NCI-H2029 (cell line): ENCODE measurements around the gene HSPA14.
"Not testable (repeated sequence)": the region's sequence is repeated elsewhere in the genome, so short reads cannot be mapped to it uniquely, and the experiment has no call there.

Experiments
- DNase-seq: peaks from one replicate; lab custom pipeline; 2025; lab: John Stamatoyannopoulos, UW

HSPA14 gene

GRCh38 chr10:14884082-14884481 is 46.0 kb downstream of the HSPA14 start:
- DNase-seq, result no peak

DNA sequence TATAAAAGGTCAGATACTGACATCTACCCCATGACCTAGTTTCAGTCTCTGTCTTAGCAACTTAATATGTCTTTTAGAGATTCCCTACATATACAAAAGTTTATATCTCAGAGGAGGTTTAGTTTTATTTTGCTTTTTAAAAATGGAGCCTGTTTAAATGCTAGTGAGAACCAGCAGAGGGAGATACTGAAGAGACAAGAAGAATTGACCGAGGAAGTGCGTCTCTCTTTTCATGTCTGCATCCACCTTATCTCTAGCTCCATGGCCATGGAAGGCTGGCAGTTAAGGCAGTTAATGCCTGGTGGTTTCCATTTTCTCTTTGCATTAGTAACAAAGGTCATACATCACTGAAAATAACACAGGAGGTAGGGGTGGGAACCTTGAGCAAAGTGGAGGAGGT is 51.2 kb downstream of the HSPA14 start:
- no peak for DNase-seq

GRCh38 chr10:14891151-14891550 is 53.0 kb downstream of the HSPA14 start:
- no peak for DNase-seq

DNA sequence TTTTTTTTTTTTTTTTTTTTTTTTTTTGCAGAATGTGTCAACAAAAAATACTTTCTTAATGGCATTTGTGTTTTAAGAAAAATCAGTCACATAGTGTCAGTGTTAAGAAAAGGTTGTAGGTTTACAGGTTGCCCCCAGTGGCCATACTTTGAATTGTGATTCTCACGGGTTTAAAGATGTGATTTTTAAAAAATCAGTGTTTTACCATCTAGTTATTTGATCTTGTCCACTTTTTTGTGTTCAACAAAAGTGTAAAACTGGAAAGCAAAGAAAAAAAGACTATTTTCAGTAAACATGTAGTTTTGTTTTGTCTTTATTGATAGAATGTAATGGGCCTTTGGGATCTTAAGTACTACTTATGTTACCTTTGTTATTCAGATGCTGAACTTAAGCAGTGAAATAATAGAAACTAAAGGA is 66.2 kb downstream of the HSPA14 start:
- DNase-seq, result no peak

DNA sequence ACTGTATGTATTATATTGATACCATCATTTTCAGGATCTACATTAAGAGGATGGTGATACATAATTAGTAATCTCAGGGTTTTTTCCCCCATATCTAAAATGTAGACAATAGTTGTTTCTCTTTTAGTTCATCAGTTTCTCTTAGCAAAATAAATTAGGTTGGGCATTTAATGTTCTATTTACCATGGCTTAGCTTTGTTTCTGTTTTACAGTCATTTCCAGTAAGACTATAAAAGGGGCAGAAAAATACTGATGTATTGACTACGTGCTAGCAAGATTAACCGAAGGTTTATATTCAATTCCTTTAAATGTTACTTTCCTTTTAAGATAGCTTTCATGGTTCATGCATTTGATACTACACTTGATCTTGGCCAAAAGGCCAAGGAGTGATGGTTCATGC is 66.8 kb downstream of the HSPA14 start:
- DNase-seq, result no peak

DNA sequence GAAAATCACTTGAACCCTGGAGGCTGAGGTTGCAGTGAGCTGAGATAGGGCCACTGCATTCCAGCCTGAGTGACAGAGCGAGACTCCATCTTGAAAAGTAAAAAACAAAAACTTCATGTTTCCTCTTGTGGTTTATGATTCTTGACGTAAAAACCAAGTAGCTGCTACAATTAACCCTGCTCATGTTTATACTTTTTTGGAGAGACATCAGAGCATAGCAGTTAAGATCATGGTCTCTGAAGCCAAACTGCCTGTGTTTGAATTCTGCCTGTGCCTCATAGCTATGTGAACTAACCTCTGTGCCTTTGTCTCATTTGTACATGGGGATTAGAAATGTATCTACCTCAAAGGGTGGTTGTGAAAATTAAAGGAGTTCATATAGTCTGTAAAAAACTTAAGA is 67.8 kb downstream of the HSPA14 start:
- no peak for DNase-seq

DNA sequence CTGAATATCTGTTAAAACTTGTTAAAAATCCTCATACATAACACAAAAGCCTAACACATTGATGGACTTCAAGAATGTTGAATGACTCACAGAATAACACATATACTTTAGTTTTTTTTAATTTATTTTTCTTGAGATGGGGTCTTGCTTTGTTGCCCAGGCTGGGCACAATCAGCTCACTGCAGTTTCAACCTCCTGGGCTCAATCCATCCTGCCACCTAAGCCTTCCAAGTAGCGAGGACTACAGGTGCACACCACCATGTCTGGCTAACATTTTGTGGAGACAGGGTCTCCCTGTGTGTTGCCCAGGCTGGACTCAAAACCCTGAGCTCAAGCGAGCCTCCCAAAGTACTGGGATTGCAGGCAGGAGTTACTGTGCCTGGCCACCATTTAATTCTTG is 68.7 kb downstream of the HSPA14 start:
- no peak for DNase-seq

DNA sequence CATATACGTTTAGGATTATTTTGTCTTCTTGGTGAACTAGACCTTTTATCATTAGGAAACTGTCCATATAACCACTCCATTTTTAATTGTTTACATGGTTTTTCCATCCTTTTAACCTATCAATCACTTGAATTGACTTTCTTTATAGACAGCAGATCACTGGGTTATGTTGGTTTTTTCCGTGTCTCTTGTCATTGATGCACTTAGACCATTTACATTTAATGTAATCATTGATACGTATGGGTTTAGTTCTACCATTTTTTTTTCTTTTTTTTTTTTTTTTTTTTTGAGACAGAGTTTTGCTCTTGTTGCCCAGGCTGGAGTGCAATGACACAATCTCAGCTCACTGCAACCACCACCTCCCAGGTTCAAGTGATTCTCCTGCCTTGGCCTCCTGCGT is 69.5 kb downstream of the HSPA14 start:
- not testable (repeated sequence) for DNase-seq

GRCh38 chr10:14909101-14909500 is 71.0 kb downstream of the HSPA14 start:
- DNase-seq, result no peak

GRCh38 chr10:14910953-14911352 is 72.8 kb downstream of the HSPA14 start:
- no peak for DNase-seq

- DNase-seq, result no peak
Measured at GRCh38 chr10:14911801-14912200, 73.7 kb downstream of the HSPA14 start.

GRCh38 chr10:14916600-14916999 is 78.5 kb downstream of the HSPA14 start:
- DNase-seq, result no peak

DNA sequence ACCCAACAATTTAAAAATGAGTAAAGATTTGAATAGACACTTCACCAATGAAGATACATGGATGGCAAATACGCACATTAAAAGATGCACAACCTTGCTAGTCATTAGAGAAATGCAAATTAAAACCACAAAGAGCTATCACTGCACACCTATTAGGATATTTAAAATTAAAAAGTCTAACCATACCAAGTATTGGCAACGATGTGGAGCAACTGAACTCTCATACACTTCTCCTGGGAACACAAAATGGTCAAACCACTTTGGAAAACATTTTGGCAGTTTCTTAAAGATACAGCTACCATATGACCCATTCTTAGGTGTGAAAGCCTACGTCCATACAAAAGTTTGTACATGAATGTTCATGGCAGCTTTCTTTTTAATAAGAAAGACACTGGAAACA is 79.7 kb downstream of the HSPA14 start:
- no peak for DNase-seq

GRCh38 chr10:14918964-14919363 is 80.9 kb downstream of the HSPA14 start:
- DNase-seq, result no peak
